Activated T-cell treated with anti-CD3 and anti-CD28 coated beads for 48 hours (primary cell): Measurements from ENCODE around the gene PTPRD.

Experiments
- DNase-seq: peaks from one replicate; pipeline ENCODE4 v3.0.0-alpha.2; 2020; ENCODE audit warnings: low read depth

PTPRD gene

DNA sequence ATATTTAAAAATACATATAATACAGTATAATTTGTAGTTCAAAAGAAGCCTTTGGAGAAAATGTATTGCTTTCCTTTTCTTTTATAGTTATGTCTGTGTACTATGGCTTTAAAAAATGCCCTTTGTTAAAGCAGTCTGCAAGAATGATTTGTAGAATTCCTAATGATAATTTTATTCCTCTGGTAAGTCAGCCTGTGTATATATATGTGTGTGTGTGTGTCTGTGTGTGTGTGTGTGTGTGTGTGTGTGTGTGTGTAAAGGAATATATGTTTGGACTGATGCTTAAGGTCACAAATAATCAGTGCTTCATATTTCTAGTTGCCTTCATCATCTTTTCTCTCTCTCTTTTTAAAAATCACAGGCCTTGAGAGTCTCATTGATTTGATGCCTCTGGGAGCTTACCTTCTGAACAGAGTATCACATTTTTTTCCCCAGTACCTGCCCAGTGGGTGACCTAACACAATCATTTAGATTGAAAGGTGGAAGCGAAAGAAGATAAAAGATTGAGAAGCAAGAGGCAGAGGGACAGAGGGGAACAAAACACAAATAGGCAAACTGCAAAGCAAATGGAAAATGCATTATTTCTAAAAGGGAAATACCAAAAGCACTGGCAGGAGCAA, 2104.0 kb downstream of the PTPRD start:
- no peak for DNase-seq

DNA sequence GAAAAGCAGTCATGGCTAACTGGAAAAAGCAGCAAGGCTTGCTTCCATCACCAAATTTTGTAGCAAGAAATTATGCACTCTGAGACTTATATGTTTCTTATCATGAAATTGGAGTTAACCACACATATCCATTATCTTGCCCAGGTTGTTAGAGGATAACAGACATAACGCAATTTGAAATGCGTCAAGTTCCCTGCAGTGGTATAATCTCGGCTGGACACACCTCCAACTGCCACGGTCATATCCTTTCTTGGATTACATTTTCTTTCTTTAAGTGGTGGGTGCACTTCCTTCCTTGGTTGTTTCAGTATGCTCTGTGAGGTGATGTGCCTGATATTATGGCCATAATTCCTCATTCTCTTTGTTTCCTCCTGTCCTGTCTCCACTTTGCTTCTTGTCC, 2118.2 kb downstream of the PTPRD start:
- DNase-seq = no peak

DNA sequence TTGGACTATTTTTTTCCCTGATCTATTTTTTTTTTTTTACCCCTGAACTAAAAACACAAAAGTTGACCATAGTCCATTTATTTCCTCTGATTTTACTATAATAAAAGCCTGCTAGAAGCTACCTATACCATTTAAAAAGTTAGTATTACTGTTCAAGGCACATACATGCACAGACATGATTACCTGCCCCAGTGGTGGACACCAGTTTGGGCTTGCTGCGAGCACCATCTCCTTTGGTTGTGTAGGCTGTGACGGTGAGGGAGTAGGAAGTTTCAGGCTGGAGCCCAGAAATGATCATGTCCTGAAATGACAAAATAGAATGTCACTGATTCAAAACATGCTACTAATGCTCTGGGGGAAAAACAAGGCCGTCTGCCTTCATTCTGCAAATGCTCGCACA, 2120.1 kb downstream of the PTPRD start:
- DNase-seq = no peak

DNA sequence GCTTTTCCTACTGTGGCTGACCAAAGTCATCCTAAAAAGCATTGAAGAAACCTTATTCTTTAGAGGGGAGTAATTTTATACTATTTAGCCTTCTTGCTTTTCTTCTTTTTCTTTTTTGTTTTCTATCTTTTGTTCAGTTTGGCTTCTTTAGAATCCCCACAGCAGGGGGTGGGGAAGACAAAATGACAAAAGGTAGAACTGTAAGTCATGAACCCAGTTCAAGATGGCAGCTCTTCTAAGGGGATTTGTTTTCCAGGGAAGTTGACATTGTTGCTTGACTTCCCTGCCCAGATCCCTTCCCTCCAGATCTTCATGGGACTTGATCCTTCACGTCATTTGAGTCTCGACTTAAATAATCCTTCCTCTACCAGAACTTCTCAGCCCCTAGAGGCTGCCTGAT, 2120.8 kb downstream of the PTPRD start:
- DNase-seq = no peak

DNA sequence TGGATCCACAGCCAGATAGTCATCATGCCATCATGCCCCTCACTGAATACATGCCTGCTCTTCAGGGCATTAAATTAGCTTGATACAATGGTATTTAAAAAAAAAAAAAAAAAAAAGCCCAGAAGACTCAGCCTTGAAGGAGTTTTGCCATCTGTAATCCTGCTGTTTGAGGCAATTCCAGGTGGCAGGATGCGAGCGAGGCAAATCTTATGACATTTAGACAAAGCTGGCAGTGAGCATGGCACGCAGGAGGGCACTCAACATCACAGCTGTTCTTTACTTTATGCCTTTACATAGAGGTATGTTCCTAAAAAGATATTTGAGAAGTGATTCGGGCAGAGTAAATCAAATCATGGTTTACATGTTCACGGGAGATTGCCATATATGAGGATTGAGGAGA, 2121.2 kb downstream of the PTPRD start:
- no peak for DNase-seq

DNA sequence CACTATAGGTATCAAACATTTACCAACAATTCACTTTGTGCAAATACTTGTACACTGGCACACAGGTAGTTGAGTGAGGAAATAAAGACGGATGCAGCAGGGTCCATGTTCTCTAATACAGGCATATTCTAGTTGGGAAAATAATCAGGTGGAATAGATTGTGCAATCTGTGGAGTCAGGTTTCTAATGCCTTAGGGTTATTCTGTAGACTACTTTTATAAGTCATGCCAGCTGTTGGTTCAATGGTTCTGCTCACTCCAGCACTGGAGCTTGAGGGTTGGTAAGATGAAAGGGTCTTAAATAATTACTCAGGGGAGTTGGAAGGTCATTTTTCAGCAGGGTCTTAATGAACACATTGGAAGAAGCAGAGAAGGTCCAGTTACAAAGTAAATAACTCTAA, 2123.0 kb downstream of the PTPRD start:
- no peak for DNase-seq

DNA sequence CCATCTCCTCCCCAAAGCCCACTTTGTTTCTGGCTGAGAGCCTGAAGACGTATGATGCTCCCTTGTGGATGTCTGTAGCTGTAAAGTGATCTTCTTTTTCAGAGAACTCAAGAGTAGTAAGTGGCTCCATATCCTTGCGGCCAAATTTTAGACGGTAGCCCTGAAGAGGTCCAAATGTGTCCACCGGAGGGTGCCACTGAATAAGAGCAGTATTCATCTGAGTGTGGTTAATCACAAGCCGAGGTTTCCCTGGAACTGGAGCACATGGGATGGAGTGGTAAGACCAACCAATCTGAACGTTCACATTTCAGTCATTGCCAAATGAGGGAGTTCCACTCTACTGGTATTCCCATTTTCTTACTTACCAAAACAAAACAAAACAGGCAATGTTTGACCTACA, 2126.7 kb downstream of the PTPRD start:
- no peak for DNase-seq

DNA sequence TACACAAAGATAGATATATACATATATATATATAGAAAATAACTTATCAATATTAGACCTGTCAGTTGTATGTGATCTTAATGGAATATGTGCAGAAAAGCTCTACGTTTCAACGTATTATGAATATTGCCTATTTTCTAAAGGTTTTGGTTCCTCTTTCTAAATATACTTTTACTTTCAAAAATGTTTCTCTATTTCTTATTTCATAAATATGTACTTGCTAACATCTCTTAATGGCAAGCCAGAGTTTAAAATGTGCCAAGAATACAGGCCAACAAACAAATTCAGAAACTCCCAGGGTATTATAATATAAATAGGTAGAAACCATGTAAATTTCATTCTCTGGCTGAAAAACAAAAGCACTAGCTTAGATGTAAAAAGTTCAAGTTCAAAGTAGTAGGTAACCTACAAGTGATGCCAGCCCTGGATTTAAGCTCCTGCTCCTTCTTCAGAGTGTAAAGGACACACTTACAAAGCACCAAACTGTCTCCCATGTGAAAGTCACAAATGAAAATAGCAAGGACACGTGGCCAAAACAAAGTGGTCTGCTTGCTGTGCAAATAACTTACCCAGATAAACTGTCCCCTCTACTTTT, 2128.1 kb downstream of the PTPRD start:
- DNase-seq = no peak

DNA sequence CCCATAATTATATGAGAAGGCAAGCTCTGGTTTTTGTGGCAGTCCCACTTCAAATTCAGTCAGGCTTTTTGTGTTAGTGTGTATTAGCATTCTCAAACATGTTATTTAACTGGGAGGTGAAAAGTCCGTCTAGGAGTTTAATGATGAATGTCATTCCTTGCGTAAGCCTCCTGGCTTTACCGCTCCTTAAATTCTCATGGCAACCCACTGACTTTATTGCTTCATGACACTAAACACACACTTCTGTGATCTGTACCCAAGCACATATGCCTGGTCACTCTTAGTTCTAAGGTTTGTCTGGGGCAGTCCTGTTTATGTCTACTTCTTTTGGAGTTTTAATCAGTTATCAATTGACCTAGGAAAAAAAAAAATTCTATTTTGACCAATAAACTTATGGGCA, 2135.4 kb downstream of the PTPRD start:
- no peak for DNase-seq

DNA sequence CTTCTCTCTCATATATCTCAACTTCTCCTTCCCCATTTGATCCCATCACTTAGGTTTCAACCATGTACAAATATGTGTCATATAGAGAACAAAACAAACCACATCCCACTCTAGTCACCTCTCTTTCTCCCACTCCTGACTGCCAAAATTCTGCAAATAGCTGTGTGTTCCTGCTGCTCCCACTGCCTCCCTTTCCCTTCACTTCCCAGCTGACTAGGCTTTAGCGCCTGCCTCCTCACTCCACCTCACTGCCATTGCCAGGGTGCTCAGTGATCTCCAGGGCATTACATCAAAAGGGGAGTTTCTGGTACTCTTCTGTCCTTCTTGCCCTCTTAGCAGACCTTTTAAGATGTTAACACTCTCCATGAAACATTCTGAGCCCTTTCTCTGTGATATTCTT, 2137.9 kb downstream of the PTPRD start:
- DNase-seq = no peak

DNA sequence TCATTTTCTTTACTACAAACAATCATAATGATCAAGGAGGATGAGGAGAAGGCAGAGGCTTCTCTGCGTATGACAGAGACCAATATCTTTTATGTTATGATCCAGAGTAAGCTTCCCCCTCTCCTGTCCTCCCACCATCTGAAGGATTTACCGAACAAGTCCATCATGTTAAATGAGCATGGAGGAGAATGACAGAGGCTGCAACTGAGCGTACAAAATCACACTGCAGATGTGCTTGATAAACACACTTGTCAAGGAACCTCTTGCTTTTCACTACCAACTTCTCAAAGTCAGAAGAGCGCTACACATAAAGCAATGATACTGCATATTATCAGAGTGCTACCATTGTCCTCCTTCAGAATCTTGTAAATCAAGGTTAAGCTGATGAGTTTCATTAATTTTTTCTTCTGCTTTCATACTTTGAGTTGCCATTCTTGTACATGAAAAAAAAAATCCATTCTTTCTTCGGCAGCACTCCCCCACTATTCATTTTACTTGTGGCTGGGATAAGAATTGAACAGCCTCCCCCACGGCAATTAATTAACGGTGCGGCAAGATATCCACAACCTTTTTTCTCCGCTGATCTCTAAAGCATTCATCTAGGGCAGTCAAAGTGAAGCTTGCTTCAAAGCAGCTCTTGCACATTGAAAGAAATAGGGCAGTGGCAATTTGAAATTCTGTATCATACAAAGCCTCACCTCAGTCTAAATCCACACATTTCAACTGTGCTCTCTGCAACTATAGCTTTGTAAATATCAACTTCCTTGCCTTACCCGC, 2139.4 kb downstream of the PTPRD start:
- DNase-seq = no peak

DNA sequence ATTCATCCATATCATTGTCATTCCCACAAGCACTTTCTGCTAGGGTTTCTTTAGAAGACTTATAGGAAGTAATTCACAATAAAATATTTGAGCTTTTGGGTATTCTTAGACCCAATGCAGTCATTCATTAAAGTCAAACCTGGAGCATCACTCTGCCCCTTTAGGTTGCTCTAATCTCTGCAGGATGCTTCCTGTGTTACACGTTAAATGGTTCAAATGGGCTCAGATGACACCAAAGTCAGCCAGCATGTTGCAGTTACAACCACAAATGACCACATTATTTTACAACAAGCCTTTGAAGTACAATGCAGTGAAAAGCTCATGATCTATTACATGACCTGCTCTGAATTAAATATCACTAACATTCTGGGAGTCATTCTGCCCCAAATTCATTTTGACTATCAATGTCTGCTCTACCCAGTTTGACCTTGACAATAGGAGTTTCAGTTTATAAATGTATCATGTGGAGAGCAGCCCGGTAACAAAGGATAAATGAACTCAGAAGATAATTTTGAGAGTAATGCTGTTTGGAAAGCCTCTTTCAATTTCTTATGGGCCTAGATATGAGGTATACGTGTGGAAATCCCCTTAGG, 2144.7 kb downstream of the PTPRD start:
- DNase-seq = no peak

DNA sequence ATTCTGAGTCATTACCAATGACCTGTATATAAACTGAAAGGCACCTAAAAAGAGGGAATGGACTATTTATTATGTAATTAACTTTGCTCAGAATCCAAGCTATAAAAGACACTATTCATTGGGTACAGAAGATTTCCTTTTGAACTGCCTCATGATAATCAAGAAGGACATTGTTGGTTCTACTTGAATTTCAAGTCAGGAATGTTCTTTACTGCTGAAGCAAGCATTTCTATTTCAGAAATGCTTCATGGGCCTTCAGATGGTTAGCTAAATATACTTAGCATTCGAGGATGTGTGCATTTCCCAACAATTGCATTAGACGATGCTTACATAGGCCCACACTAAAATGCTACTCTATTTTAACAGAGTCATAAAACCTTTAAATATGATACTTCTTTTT, 2155.0 kb downstream of the PTPRD start:
- DNase-seq = no peak

DNA sequence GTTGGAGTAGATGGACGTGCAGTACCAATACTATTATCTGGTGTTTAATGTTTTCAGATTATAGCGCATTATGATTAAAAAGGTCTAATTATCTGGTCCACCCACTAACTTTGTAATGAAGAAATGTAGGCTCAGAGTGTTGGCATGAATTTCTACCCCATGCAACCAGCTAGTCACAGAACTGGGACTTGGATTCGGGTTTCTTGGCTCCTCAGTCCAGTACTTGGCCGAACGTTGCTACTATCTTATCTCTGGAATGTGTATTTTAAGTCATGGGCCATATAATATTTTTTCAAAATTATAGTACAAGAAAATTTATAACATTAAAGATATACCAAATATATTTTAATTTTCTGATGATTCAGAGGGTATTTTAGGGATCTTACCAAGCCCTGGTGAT, 2155.7 kb downstream of the PTPRD start:
- no peak for DNase-seq

DNA sequence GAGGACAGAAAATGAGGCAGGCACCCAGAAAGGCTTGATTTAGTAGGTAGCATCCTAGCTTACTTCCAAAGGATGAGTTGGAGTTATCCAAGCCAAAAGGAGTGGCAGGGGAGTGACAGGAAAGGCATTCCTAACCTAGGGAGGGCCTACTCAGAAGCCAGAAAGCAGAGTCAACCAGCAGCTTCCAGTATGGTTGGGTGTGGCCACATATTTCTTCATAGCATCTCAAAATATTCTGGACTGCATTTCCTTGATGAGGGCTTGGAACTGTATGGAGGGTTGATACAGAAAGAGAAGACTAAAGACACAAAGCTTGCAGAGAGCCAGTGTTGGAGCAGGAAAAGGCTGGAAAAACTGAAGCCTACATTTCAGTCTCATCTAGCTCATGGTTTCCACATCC, 2156.5 kb downstream of the PTPRD start:
- DNase-seq = no peak

DNA sequence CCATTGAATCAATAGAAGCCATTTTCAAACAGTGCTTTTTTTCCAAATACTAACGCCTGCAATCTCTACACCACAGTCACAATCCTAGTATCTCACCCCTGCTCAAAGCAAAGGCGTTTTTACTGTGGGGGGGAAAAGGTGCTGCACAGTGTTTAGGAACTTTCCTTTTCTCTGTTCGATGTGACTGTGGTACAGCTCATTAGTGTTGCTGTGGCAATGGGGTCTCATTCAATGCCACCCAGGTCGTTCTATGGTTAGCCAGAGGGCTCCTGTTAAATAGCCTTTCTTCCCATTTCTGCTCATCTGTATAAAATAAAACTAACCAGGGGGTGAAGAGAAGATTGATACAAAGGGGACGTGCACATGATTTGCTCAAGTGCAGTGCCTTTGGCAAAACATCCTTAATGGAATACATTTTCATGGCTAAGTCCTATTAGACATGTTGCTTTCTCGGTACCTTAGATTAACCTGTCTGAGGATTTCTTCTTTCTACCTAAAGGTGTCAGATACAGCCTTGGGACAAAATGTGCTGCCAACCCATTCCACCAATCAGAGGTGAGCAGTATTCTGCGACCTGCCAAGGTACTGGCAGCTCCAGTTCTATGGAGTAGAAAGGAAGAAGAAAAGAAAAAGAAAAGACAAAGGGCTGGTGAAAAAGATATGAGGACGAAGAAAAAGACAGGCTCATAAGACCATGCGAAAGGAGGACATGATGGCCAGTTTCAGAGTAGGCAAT, 2161.8 kb downstream of the PTPRD start:
- no peak for DNase-seq

DNA sequence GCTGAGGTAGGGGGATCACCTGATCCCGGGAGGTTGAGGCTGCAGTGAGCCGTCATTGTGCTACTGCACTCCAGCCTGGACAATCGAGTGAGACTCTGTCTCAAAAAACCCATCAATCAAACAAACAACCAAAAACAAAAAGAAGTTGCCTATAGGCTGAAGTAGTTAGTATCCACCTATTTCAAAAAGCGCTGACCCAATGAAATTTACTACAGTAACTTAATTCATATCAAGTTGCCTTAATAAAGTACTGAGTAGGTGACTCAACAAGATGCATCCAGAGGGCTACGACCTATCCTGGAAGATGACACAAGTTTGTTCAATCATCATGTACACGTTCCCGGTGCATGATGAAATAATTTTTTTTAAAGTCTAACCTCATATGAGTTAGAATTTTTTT, 2164.6 kb downstream of the PTPRD start:
- DNase-seq = no peak

DNA sequence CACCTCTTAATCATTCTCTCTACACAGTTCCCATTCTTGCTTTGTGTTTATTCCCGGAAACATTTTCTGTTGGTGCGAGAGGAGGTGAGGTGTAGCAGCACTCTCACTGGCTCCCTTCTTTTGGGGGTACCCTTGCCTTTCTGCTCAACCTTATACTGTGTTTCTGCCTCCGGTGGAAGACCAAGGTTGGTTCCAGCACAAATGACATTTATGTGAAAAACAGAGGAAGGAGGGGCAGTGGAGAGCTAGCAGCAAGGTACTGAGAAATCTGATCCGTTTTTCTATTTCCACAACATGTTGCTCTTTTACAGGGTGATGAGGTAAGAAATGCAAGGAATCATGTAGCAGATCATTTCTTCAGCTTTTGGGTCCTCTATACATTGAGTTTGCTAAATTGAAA, 2165.2 kb downstream of the PTPRD start:
- no peak for DNase-seq

DNA sequence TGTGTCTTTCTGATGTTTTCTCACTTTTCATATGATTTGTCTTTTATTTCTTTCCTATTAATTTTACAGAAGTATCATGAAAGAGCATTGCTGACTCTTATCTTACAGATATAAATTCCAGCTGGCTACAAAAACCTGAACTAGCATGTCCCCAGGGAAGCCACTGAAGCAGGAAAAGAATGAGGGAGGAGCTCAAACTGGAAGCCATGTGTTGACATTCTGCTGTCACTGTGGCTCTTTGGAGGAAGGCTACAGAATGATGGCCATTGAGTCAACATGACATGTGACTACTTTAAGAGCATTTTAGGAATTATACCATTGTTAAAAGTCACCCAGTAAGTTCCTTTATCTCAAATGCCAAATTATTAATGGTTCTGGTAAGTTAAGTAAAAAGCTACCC, 2174.9 kb downstream of the PTPRD start:
- no peak for DNase-seq

DNA sequence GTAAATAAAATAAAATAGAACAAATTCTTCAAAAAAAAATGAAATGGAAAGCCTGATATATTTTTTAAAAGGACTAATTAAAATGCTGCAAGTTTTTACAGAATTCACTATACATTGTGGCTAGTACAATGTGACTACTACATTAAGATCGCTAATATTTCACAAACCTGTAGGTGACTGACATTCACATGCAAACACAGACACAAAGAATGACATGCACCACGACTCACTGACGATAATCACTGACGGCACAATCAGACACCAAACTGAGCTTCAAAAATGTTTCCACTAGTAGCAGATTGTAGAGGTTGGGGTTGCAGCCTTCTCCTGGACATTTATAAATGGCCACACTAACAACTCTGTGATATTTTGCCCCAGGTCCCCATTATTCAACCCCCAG, 2175.5 kb downstream of the PTPRD start:
- DNase-seq = no peak

DNA sequence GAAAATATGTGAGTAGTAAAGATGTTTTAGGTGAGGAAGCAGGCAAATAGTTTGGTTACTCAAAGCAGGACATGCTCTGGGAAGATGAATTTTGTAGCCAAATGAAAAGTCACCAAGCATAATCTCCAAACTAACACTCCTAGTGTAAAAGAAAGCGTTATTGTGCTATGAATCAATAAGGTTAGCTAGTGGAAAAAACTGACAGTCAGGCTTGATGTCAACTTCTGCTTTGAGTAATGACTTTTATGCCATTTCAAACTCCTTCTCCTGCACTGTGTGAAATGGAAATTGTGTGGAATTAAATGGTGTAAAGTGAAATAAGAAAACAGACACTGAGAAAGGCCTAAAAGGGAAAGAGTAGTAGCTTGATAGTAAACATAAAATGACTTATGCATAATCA, 2176.0 kb downstream of the PTPRD start:
- DNase-seq = no peak

DNA sequence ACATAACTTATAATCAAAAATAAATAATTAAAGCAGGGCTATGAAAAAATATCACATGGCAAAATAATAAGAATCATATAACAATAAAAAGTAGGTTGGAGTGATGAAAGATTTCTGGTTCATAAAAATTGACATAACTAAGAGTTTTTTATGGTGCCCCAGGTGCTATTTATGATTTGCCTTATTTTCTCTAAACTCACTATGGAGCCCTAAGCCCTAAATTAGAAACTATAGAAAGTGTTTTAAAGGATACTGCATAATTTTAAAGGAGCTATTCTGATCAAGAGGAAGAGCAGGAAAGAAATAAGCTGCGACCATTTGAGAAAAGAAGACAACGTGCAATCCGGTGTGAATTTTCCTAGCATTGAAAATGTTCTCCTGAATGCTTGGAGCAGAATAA, 2178.2 kb downstream of the PTPRD start:
- DNase-seq = no peak

DNA sequence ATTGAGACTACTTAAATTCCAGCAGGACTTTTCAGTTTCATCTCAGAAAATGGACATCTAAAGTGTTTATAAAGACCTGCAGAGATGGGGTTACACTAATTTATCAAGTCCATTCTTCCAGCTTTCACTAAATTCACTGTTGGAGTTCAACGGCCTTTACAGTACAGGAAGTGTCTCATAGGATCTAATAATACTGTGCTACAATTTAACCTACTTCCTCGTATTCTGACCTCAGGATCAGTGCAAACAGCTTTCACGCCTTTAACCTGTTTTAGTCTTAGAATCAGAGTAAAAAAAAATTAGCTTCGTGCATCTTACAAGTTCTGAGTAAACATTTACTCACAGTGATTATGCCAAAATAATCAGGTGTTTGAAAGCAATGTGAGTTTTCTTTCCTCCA, 2180.6 kb downstream of the PTPRD start:
- DNase-seq = no peak
